ENCODE measurements around the gene CFAP141.

Gene CFAP141

GRCh38 chr1:154170547-154171222 lies 35.4 kb downstream of the CFAP141 start:
- DNase-seq: no peak

- DNase-seq: no peak
Measured at GRCh38 chr1:154167461-154167860, 38.7 kb downstream of the CFAP141 start.

- no peak for DNase-seq
Measured at GRCh38 chr1:154166207-154166606, 39.9 kb downstream of the CFAP141 start.

- DNase-seq: no peak
Measured at GRCh38 chr1:154159554-154159953, 46.6 kb downstream of the CFAP141 start.

DNA sequence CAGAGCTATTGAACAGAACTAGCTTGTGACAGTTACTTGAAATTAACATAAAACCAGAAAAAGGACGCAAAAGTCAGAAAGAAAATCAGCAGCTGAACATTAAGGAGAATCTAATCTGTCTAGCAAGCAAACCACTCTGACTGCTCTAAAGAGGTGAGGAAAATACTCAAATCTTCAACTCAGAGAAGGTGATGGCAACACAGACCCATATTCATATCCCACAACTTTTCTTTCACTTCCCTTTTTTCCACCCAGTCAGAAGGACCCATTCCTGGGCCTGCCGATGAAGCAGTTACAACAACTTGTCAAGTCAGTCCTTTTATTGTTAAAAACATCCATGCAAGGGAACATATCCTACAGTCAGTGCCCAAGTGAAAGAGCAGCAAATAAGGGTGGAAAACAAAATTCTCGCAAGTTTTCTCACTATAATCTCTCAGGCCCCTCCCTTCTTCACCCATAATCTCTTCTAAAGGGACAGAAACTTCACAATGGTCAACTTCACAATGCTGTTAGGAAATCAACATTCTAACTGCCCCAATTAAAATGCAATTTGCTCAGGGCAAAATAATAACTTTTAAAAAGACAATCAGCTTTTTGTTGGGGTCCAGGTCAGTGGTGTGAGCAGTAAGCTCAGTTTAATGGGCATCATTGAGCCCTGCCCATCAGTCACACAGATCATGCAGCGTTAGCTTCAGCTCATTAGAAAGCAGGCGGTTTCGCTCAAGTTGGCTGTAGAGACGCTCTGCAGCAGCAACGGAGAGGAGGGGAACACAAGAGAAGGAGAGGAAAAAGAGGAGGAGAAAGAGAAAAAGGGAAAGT lies 47.6 kb downstream of the CFAP141 start:
- DNase-seq: no peak

DNA sequence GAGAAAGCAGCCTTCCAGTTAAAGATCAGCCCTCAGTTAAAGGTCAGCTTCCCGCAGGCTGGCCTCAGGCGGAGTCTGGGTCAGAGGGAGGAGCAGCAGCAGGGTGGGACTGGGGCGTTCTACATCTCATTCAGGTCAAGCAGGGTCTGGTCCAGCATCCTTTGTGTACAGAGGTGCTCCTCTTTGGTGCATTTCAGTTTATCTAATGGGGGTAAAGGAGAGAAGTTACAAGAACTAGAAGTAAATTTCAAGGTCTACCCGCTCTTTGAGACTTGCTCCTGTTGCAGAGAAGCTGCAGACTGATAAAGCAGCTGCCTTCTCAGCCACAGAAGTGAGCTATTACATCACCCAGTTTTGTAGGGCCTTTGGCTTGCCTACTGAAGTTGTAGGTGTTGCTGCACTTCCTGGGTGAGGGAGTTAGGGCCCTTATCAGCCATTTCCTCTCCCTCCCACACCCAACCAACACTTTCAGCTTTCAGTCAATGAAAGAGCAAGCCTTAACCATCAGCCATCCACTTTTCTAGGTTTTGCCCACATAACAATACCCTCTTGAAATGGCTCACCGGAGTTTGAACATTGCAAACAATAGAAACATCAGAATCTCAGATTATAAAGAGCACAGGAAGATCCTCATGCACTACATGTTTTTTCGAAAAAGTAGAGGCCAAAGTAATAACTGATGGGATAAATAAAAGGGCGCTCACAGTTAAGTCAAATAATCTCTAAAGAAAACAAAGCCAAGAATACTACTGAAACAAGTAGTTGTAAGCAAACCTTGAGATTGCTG lies 48.4 kb downstream of the CFAP141 start:
- DNase-seq: no peak

- no peak for DNase-seq
Measured at GRCh38 chr1:154155251-154155650, 50.9 kb downstream of the CFAP141 start.

GRCh38 chr1:154154534-154155191 lies 51.5 kb downstream of the CFAP141 start, which contains the start of gene NUP210L:
TSS of gene NUP210L (minus strand) at chr1:154155073.
- no peak for DNase-seq

DNA sequence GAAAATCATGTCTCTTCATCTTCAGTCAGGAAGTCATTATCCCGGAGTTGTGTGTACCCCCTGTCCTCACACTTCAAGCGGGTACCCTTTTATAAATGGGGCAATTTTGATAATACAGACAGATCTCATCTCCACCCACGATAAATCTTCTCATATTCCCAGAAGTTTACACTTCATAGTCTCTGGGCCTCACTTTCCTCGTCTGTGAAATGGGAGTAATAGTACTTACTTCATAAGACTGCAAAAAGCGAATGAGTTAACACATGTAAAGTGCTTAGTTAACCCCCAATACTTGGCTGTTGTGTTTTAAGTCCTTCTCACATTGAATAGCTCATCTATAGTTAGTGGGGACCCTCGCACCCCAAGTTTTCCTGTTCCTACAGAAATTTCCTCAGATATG lies 52.1 kb downstream of the CFAP141 start:
- no peak for DNase-seq

DNA sequence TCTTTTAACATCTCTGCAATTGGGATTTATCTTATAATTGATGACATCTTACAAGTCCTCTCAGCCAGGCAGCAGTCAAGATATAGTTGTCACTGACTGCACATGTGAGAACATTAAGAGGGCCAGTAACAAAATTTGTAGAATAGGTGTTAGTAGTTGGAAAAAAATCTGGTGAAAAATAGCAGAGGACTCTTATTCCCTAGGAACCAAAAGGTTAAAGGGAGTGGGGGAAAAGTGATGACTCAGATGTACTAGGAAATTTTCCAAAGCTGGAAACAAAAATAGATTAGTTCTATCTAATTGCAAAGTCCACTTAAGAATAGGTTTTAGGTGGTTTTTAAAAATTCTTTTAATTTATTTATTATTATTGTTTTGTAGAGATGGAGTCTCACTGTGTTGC lies 54.8 kb downstream of the CFAP141 start:
- no peak for DNase-seq

Data from NCI-H2227 treated with DMSO at 0.1 percent for 48 hours (cell line).